GM21529 (cell line): ENCODE results near the gene E4F1.
A peak's percentile ranks its signal among the peaks of the same experiment; 100 is the strongest.

Experiments used
- ATAC-seq: cut with Tn5 transposase; IDR thresholded peaks from one replicate; pipeline ENCODE4 v1.9.1; 2021; ENCODE audit not compliant: unreplicated experiment

E4F1 gene

DNA sequence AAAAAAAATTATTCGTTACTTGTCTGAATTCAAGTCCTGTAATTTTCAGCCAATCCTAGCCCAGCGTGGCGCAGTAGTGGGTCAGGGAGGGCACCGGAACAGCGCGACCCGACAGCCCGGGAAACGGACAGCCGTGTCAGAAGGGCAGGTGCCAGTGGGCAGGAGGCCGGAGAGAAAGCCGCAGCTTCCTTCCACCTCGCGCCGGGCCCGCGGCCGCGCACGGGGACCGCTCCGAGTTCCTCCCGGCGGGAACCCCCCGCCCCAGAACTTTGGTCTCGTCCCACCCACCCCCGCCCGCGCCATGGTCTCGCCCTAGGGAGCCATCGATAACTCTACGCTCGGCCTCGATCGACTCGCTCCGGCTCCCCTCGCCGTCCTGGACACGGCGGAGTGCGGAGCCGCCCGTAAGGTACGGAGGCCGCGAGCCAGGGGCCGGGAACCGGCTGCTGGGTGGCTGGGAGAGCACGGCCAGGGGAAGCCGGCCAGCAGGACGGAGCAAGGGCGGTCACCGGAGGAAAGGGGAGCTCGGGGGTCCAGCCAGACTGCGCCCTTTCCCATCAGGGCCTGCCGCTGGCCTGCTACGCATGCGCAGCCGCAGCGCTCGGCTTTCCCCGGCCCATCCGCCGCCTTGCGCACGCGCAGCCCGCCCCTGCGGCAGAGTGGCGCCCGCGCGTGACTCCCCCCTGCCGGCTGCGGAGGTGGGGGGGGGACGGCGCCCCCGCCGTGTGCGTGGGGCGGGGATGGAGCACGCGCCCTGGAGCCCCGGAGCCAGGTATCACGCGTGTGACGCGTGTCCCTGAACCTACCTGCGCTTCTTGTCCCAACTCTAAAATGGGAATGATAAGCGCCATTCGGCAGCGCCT, 18.1 kb upstream of the E4F1 start, which contains the start of gene MLST8:
Gene MLST8 (plus strand): TSS at position 351 of the 863 bp plus-strand sequence. CDS start 632 bp downstream, outside the sequence.
- peak; percentile 64 for ATAC-seq

DNA sequence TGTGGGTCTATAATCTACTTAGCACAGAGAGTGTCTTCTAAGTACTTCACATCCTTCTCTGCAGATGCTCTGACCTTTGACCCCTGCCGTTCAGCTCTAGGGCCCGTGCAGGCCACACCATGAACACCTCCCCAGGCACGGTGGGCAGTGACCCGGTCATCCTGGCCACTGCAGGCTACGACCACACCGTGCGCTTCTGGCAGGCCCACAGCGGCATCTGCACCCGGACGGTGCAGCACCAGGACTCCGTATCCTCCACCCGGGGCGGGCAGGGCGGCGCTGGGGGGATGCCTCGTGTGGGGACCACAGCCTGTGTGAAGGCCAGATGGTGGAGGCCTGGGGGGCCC, 17.5 kb upstream of the E4F1 start:
- ATAC-seq = peak; percentile 8

DNA sequence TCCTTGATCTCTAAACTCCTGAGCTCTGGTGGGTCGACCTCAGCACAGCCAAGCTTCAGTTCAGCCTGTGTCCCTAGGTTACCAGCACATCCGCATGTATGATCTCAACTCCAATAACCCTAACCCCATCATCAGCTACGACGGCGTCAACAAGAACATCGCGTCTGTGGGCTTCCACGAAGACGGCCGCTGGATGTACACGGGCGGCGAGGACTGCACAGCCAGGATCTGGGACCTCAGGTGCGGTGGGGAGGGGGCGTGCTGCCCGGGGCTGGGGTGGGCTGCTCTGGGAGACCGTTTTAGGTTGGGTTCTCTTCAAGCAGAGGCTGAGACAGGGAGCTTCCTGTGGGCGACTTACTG, 17.0 kb upstream of the E4F1 start:
- no peak for ATAC-seq

DNA sequence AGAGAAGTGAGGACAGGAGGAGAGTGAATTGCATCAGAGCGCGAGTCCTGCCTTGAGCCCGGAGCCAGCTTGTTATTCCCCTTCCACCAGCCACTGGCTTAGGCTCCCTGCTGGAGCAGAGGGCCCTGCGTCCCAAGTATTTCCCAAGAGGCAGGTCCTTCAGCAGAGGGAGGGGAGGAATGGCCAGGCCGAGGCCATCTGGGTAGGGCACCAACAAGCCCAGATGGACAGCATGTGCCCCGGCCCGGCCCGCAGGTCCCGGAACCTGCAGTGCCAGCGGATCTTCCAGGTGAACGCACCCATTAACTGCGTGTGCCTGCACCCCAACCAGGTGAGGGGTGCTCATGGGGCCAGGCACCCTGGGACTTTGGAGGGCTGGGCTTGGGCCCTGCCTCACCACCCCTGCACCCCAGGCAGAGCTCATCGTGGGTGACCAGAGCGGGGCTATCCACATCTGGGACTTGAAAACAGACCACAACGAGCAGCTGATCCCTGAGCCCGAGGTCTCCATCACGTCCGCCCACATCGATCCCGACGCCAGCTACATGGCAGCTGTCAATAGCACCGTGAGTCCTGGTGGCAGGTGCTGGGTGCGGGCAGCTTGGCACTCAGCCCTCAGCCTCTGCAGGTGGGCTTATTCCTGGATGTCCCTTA, 16.5 kb upstream of the E4F1 start:
- no peak for ATAC-seq

DNA sequence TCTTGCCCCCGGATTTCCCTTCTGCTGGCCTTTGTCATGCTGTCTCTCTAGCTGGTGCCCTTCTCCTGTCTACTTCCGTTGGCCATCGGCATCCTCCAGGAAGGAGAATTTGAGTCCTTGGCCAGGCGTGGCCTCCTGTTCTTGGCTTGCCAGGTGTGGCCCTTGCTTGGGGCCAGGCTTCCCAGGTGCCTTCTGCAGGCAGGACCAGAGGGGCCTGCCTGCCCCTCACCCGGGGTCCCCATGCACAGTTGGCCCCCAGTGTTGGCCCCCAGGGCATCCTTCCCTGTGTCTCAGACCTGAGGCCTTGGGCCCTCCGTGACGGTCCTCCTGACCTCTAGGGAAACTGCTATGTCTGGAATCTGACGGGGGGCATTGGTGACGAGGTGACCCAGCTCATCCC, 15.5 kb upstream of the E4F1 start:
- ATAC-seq = no peak

DNA sequence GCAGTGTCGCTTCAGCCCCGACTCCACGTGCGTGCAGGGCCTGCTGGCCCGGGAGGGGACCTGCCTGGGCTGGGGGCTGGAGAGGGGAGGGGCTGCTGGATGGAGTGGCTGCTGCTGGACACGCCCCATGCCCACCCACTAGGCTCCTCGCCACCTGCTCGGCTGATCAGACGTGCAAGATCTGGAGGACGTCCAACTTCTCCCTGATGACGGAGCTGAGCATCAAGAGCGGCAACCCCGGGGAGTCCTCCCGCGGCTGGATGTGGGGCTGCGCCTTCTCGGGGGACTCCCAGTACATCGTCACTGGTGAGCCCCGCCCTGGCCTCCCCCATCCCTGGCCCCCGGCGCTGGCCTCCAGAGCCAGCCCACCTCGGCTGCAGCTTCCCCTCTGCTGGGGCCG, 15.1 kb upstream of the E4F1 start:
- no peak for ATAC-seq

DNA sequence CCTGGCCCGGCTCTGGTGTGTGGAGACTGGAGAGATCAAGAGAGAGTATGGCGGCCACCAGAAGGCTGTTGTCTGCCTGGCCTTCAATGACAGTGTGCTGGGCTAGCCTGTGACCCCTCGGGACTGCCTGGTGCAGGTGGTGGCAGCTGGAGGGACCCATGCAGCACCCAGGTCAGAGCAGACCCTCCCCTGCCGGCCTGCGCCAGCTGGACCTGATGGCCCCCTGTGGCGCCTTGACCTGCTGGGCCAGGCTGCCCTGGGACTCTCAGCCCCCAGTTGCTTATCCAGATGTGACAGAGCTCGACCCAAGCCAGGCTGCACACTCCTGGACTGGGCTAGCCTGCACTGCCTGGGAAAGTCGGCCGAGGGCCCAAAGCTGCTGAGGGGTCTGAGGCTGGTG, 14.6 kb upstream of the E4F1 start:
- no peak for ATAC-seq

DNA sequence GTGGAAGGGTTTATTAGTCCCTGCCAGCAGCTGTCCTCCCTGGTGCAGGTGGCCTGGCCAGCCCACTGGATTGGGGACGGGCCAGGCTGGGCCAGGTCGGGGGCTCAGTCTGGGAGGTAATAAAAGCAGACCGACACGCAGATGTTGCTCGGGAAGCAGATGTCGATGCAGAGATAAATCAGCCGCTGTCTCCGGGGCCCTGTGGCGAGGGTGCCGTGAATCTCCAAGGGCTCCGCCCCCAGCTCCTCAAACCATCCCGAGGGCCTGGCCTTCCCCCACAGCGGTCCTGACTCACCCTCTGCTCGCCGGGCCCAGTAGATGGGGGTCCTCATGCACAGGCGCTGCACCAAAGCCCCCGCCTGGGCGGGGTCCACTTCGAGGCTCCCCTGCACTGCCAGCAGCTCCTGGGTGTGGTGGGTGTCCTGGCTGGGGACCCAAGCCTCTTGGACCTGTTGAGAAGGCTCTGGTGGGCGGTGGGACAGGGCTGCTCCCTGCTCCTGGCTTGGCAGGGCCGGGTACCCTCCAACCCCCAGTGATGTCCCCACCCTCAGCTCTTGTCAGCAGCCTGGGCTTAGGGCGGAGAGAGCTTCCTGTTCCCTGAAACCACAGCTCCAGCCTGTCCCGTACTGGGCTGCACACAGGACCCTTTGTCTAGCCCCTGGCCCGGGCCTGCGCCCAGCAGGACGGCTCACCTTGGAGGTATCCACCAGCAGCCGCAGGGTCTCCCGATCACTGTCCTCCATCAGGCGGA, 14.0 kb upstream of the E4F1 start:
- no peak for ATAC-seq

DNA sequence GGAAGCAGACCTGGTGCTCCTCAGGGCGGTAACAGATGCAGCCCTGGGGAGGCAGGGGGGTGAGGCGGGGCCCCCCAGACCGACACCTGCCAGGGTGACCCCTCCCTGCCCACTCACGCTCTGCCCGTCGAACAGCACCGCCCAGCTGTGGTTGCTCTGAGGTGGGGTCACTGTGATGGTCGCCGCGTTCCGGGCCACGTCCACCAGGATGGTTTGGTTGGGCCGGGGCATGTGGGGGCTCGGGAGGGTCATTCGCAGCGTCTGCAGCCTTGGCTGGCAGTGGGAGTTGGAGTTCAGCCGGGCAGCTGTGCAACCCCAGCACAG, 13.4 kb upstream of the E4F1 start:
- ATAC-seq = no peak

DNA sequence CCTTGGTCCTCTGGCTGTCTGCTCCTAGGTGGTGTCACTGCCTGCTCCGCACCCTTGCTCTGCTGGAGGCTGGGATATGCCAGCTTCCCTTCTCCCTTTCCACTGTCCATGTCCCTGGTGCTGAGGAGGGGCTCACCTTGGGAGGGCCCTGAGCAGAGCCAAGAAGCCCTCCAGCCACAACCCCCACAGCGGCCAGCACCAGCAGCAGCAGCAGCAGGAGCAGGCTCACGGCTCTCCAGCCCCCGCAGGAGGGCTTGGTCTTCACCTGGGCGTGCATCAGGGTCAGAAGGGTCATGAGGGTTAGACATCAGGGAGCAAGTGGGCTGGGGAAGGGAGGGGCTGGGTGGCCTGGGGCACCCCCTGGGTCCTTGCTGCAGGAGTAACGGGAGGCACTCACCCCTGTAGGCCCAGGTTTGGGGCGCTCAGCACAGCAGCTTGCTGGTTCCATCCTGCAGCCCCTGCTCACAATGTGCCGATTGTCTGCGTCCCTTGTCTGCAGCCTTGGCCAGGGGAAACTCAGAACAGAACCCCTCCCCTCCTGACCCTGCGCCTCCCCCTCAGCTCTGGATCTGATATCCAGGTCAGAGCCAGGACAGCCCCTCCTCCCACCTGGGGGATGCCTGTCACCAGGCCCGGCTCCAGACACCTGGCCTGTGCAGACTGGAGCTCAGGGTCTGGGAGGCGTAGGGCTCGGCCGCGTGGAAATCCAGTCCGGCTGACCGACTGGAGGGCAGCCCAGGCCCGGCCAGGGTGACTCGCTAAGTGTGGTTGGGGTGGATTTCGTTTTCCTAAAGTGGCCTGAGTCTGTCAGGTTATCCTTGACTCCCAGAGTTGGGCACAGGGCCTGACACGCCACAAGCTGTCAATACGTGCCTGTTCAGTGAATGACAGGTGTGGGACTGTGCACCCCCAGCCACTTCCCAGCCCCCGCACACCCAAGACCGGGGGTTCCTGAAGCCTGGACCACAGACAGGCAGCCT, 12.7 kb upstream of the E4F1 start, which contains the start of gene BRICD5:
Gene BRICD5 (minus strand): TSS at position 478 of the 980 bp plus-strand sequence. CDS start 30 bp downstream, at position 448.
- ATAC-seq = no peak

DNA sequence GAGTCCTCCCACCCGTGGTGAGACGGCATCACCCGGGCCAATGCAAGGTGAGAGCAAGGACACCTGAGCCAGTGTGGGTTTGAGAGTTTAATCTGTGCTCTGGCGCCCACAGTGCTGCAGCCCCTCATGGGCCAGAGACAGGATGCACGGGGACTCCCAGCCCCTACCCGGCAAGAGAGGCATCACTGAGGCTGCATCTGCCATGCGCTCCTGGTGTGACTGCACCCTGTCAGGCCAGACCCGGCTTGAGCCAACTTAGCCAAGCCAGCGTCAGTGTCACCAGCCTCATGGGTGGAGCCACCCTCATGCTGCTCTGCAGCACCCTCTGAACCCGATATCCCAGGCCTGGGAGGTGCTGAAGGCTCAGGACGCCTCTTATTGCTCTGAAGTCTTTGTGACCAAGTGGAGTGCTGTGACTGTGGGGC, 11.5 kb upstream of the E4F1 start:
- no peak for ATAC-seq

DNA sequence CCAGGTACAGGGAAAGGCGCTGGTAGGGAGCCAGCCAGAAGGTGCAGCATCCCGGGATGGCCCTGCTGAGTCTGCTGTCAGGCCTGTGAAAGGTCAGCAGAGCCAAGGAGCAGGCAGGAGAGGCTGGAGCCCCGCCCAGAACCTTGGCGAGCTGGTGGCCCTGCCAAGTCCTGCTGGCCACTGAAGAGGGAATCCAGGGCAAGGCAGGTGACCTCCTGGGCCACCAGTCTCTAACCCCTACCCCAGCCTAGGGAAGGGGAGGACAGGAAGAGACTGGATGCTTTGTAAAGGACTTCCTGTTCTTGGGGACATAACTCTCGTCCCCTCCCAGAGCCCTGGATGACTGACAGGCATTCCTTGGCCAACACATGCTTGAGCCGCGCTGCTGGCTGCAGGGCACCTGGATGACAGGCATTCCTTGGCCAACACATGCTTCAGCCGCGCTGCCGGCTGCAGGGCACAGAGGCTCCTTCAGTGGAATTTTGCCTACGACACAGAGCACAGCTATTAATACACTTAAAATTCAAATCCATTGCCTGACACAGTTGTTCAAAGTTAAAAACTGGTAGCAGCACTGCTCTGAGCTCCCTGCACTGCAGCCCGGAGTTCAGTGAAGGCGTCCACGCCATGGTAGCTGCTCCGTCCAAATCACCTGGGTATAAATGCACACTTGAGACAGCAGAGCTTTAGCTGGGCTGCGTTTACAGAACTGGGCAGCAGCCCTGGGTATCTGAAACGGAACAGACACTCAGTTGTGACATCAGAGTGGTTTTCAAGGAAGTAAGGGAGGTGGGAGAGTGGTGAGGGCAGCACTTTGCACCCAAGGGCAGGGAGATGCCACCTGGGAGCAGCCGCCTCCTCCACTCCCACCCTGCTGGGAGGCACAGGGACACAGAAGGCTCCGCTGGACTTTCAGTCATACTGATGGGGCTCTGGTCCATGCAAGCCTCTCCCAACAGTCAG, 10.7 kb upstream of the E4F1 start:
- ATAC-seq = no peak

DNA sequence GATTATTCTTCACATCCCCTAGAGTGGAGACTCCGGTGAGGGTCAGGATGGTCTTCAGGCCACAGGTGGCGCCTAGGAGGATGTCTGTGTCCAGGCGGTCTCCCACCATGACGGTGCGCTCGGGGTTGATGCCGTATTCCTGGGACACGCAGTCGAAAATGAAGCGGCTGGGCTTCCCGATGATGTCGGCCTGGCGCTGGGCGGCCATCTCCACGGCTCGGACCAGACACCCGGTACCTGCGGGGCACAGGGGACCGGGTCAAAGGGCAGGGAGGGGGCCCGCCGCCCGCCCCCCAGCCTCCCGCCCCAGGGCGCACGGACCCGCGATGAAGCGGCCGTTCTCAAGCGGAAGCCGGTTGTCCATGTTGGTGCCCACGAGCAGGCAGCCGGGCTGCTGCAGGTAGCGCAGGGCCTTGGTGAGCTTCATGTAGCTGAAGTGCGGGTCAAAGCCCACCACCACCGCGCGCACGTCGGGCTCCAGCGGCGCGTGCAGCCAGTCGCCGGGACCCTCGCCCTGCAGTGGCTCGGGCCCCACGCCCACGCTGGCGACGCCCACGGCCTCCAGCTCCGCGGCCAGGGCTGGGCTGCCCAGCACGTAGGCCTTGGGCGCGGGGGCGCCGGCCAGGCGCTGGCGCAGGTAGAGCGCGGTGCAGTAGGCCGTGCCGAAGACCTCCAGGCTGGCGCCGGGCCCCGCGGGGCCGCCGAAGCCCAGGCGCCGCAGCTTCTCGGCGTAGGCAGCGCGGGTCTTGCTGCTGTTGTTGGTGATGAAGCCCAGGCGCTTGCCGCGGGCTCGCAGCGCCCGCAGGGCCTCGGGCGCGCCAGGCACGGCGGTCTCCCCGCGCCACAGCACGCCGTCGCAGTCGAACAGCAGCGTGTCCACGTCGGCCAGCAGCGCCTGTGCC, 9.3 kb upstream of the E4F1 start:
- peak; percentile 3 for ATAC-seq

DNA sequence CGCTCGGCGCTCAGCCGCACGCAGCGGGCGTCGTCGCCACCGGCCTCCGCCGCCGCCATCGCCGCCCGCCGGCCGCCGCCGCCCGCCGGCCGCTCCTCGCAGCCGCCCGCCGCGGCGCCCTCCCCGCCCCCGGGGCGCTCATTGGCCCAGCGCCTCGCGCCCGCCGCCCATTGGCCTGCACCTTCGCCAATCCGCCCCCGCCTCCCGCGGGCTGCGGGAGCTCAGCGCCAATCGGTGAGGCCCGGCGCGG, 8.7 kb upstream of the E4F1 start, which contains the start of gene PGP:
Gene PGP (minus strand): TSS at position 122 of the 250 bp plus-strand sequence. CDS start 63 bp downstream, at position 59.
- ATAC-seq = no peak

DNA sequence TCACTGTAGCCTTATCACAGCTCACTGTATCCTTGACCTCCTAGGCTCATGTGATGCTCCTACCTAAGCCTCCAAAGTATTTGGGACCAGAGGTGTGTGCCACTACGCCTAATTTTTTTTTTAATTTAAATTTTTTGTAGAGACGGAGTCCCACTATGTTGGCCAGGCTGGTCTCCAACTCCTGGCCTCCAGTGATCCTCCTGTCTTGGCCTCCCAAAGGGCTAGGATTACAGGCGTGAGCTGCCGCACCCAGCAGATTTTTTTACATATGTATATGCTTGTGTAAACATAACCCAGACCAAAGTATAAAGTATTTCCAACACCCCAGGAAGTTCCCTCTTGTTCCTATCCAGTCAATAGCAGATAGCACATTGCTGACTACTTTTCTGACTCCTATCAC, 7.1 kb upstream of the E4F1 start:
- no peak for ATAC-seq

DNA sequence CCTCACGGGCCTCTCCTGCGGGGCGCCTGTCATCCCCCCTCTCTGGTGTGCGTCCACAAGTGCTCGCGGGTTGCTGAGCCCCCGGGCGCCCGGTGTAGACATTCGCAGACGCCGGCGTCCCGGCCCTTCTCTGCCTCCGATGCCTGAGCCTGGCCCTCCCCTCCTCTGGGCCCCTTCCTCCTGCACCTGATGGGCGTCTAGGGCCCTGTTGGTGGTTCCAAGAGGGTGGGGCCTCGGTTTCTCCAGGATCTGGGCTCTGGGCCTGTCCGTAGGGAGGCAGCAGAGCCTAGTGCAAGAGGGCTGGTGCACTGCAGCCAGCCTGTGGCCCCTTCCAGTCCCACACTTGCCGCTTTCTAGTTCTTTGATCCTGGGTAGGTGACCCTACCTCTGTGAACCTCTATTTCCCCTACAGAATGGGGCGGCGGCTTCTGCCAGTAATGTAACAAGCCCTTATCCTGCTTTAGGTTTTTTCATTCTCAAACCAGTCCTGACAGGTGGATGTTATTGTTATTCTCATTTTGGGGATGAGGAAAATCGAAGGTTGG, 623 bp downstream of the E4F1 start:
- peak; percentile 19 for ATAC-seq

DNA sequence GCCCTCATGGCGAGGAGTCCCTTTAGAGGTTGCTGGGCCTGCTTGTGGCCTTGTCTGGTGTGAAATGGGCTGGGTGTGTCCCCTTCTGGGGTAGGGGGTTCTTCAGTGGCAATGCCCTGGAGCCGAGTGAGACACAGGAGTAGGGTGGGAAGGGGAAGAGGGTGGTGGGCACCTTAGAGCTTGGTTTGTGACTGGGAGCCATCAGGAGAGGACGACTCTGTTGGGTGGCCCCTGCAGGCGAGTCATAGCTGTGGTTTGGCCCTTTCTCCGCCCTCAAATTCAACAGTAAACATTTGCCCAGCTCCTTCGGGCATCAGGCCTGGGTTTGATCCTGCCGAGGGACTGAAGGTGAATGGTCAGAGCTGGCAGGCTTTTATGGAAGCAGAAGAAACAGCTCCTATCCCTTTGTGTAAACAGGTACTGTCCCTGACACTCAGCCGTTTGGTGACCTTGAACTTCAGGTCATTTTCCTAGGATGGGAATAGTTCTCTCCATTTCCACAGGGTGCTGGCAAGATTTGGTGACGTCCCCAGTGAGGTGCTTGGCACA, 2.9 kb downstream of the E4F1 start:
- no peak for ATAC-seq

DNA sequence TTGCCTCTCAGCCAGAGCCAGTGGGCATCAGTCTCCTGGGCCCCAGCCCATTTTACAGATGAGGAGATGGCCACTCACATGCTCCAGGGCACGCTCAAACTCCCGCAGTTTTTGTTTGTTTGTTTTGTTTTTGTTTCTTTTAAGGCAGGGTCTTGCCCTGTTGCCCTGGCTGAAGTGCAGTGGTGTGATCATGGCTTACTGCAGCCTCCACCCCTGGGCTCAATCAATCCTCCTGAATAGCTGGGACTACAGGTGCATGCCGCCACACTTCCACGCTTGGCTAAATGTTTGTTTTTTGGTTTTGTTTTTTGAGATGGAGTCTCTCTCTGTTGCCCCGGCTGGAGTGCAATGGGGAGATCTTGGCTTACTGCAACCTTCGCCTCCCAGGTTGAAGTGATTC, 3.5 kb downstream of the E4F1 start:
- ATAC-seq = no peak
